GM18868 (cell line): ENCODE data around the gene CADPS.
A peak's percentile ranks its signal among the peaks of the same experiment; 100 is the strongest.

Source experiments
- ATAC-seq: cut with Tn5 transposase; IDR thresholded peaks from one replicate; pipeline ENCODE4 v1.9.1; 2021; ENCODE audit warnings: mild to moderate bottlenecking, moderate library complexity; ENCODE audit not compliant: unreplicated experiment

CADPS gene

GRCh38 chr3:62653796-62654195 is 221.4 kb downstream of the CADPS start:
- no peak for ATAC-seq

GRCh38 chr3:62647711-62648110 is 227.5 kb downstream of the CADPS start:
- ATAC-seq: no peak

GRCh38 chr3:62644493-62644892 is 230.7 kb downstream of the CADPS start:
- ATAC-seq: no peak

GRCh38 chr3:62638316-62638715 is 236.9 kb downstream of the CADPS start:
- ATAC-seq: no peak

GRCh38 chr3:62636235-62636826 is 238.9 kb downstream of the CADPS start:
- no peak for ATAC-seq

GRCh38 chr3:62632510-62633294 is 242.5 kb downstream of the CADPS start:
- no peak for ATAC-seq

- ATAC-seq: no peak
Observed at GRCh38 chr3:62631488-62631887, 243.7 kb downstream of the CADPS start.

GRCh38 chr3:62630664-62631063 is 244.6 kb downstream of the CADPS start:
- ATAC-seq: no peak

GRCh38 chr3:62625268-62625667 is 249.9 kb downstream of the CADPS start:
- ATAC-seq: no peak

GRCh38 chr3:62624185-62624584 is 251.0 kb downstream of the CADPS start:
- no peak for ATAC-seq

- peak; percentile 83 for ATAC-seq
Observed at GRCh38 chr3:62622553-62623174, 252.6 kb downstream of the CADPS start.

GRCh38 chr3:62621925-62622324 is 253.3 kb downstream of the CADPS start:
- ATAC-seq: no peak

GRCh38 chr3:62621176-62621575 is 254.0 kb downstream of the CADPS start:
- ATAC-seq: no peak

GRCh38 chr3:62615258-62615849 is 259.9 kb downstream of the CADPS start:
- ATAC-seq: no peak

GRCh38 chr3:62614527-62614926 is 260.7 kb downstream of the CADPS start:
- ATAC-seq: no peak

- ATAC-seq: no peak
Observed at GRCh38 chr3:62611541-62612240, 263.5 kb downstream of the CADPS start.

GRCh38 chr3:62607287-62608029 is 267.8 kb downstream of the CADPS start:
- ATAC-seq: no peak

GRCh38 chr3:62605413-62606068 is 269.7 kb downstream of the CADPS start:
- no peak for ATAC-seq

GRCh38 chr3:62604751-62605351 is 270.4 kb downstream of the CADPS start:
- no peak for ATAC-seq

GRCh38 chr3:62604298-62604697 is 270.9 kb downstream of the CADPS start:
- ATAC-seq: no peak
